GM10847 (cell line): ENCODE results near the gene IKZF2.

Source experiments
- POLR2A ChIP-seq: IDR thresholded peaks from 2 replicates; pipeline ENCODE4 v1.6.1; 2011; ENCODE audit not compliant: insufficient read length; ENCODE audit errors: extremely low read depth

Gene IKZF2

DNA sequence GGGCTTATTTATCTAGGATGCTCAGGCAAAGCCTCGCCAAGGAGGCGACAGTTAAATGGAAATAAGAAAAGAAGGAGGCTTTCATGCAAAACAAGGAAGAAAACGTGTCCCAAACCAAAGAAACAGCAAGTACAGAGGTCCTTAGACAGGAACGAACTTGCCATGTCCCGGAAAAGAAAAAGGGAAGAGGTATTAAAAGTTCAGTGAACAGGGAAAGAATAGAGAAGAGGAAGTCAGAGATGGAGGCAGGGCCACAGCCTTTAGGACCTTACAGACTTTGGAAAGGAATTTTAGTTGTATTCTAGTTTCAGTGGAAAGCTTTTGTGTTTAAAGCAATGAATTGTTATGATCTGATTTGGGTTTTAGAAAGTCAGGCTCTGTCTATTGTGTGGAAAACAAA, 22.1 kb downstream of the IKZF2 start:
- TF ChIP-seq POLR2A, result no peak

DNA sequence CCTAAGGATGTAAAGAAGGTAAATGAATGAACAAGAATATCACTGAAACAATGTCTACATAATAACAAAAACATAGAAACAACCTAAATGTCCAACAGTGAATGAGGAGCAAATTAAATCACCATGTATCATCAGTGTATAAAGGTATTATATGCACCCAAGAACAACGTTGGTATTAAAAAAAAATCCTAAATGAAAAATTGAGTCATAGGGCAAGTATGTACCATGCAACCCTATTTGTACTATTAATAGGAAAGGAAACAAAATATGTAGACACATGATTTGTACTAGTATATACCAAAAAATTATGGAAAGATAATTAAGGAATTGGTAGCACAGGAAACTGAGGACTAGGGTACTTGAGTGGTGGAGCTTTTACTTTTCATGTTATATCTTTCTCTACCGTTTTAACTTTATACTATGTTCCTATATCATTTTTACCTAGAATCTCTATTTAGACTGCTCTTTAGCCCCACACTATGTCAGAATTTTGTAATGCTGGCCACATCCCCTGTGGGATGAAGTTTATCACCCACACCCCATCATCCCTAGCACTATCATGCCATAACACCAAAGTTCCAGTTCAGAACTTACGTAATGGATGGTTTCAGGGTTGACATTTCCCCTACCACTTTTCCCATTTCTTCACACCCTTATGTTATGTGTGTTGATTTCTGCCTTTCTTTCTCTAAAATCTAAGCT, 25.6 kb downstream of the IKZF2 start:
- TF ChIP-seq POLR2A, result no peak

- TF ChIP-seq POLR2A, result no peak
Observed at GRCh38 chr2:213122725-213123124, 28.7 kb downstream of the IKZF2 start.

- no peak for TF ChIP-seq POLR2A
Observed at GRCh38 chr2:213121690-213122089, 29.7 kb downstream of the IKZF2 start.

- no peak for TF ChIP-seq POLR2A
Observed at GRCh38 chr2:213119061-213119809, 32.2 kb downstream of the IKZF2 start.

GRCh38 chr2:213108308-213108707, 43.1 kb downstream of the IKZF2 start:
- TF ChIP-seq POLR2A, result no peak

GRCh38 chr2:213107728-213108127, 43.7 kb downstream of the IKZF2 start:
- TF ChIP-seq POLR2A, result no peak

DNA sequence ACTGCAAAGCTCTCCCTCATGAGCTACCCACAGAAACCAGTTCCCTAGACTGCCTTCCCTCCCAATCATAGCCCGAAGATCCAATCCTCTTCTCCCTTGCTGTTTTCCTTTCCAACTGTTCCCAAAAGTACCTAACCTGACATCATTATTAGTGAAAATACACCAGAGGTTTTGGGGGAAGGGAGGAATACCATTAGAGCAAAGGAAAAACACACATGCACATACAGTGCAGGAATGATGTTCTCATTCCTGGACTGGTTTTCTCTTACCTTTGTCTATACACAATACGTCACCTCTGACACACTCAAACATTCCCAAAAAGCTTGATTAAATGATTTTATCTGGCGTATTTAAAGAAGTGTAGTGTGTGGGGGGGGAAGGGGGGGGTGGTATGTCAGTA, 46.2 kb downstream of the IKZF2 start:
- no peak for TF ChIP-seq POLR2A

DNA sequence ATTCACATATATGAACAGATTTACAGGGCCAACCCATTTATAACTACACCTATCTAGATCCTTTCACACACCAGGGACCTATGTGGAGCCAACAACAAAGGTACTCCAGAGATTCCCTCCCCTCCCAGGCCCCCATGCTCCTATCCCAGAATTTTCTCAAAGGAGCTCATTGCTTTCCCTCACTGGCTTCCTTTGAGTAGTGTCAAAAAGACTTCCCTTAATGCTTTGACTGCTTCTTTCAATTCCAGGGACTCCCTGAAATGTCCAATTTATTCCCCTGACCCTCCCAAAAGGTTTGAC, 46.6 kb downstream of the IKZF2 start:
- no peak for TF ChIP-seq POLR2A

DNA sequence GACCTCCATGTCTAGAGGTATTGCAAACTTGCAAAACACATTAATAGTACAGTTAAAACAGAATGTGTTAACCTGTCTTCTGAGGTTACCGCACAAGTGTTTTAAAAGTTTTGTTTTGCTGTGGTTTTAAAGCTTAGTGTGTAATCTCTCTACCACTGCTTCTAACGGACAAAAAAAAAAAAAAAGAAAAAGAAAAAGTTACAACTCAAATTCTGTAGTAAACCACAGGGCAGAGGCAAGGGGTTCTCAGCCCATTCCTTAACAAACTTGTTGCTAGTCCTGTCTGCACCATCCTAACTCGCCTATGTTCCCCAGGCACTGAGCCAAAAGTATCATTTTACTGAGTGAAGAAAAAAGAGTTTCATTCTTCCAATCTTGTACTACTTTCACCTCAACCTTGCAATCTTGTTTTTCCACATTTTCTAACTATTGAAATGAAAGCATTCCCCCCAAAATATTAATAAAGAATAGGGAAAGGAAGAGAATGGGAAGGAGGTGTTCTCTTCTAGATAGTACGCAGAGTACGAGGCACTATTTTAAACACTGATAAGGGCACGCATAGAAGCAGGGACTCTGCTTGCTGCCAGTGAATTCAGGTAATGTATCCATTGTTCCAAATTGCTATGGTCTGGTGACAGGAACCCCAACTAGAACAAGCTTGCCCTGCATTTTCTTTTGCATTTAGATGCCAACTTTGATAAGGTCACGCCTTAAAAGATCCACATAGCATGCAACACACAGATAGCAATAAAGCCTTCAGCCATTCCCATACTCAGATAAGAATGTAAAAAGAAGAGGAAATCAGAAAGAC, 47.1 kb downstream of the IKZF2 start:
- no peak for TF ChIP-seq POLR2A

- TF ChIP-seq POLR2A, result no peak
Observed at GRCh38 chr2:213101692-213102460, 49.5 kb downstream of the IKZF2 start.

- TF ChIP-seq POLR2A, result no peak
Observed at GRCh38 chr2:213101109-213101508, 50.3 kb downstream of the IKZF2 start.

GRCh38 chr2:213098612-213099011, 52.8 kb downstream of the IKZF2 start:
- no peak for TF ChIP-seq POLR2A

DNA sequence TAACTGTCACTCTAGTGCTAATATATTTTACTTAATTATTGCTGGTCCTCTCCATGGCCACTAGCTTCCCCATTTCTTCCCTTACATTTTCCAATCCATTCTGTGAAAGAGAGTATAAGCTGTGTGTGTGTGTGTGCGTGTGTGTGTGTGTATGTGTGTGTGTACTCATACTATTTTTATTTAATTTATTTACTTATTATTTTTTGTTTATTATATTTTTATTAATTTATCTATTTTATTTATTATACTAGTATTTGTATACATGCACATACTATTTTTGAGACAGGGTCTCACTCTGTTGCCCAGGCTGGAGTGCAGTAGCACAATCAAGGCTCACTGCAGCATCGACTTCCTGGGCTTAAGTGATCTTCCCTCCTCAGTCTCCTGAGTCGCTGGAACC, 59.6 kb downstream of the IKZF2 start:
- no peak for TF ChIP-seq POLR2A

- TF ChIP-seq POLR2A, result no peak
Observed at GRCh38 chr2:213090772-213091171, 60.6 kb downstream of the IKZF2 start.
